SHP77 treated with DMSO at 0.1 percent for 48 hours (cell line): ENCODE data around the gene GLIS1.
"Not testable (repeated sequence)": the region's sequence is repeated elsewhere in the genome, so short reads cannot be mapped to it uniquely, and the experiment has no call there.

Experiments used
- DNase-seq: peaks from one replicate; lab custom pipeline; 2025; lab: John Stamatoyannopoulos, UW

The GLIS1 gene

GRCh38 chr1:53654216-53655210 is 84.5 kb downstream of the GLIS1 start:
- DNase-seq = no peak

- no peak for DNase-seq
Measured at GRCh38 chr1:53653631-53654030, 85.3 kb downstream of the GLIS1 start.

GRCh38 chr1:53653200-53653575 is 85.8 kb downstream of the GLIS1 start:
- DNase-seq = no peak

GRCh38 chr1:53652441-53653199 is 86.3 kb downstream of the GLIS1 start:
- DNase-seq = no peak

GRCh38 chr1:53651356-53651755 is 87.6 kb downstream of the GLIS1 start:
- no peak for DNase-seq

- DNase-seq = no peak
Measured at GRCh38 chr1:53648516-53648915, 90.4 kb downstream of the GLIS1 start.

- DNase-seq = not testable (repeated sequence)
Measured at GRCh38 chr1:53647915-53648314, 91.0 kb downstream of the GLIS1 start.

- DNase-seq = no peak
Measured at GRCh38 chr1:53646732-53647131, 92.2 kb downstream of the GLIS1 start.

GRCh38 chr1:53645690-53646078 is 93.3 kb downstream of the GLIS1 start:
- DNase-seq = no peak

- no peak for DNase-seq
Measured at GRCh38 chr1:53644909-53645689, 93.9 kb downstream of the GLIS1 start.

GRCh38 chr1:53644496-53644895 is 94.5 kb downstream of the GLIS1 start:
- no peak for DNase-seq

GRCh38 chr1:53643881-53644390 is 95.0 kb downstream of the GLIS1 start:
- no peak for DNase-seq

GRCh38 chr1:53643041-53643880 is 95.7 kb downstream of the GLIS1 start:
- DNase-seq = no peak

GRCh38 chr1:53642607-53643006 is 96.4 kb downstream of the GLIS1 start:
- DNase-seq = no peak

GRCh38 chr1:53642215-53642555 is 96.8 kb downstream of the GLIS1 start:
- no peak for DNase-seq

GRCh38 chr1:53641481-53642214 is 97.3 kb downstream of the GLIS1 start:
- no peak for DNase-seq

GRCh38 chr1:53640701-53641075 is 98.3 kb downstream of the GLIS1 start:
- no peak for DNase-seq

GRCh38 chr1:53639996-53640700 is 98.8 kb downstream of the GLIS1 start:
- no peak for DNase-seq

GRCh38 chr1:53639251-53639763 is 99.7 kb downstream of the GLIS1 start:
- DNase-seq = no peak
